Peyer's patch (tissue), 4 donors: Measurements from ENCODE around the gene HK3. TPM values are rescaled to one million over a fixed set of nuclear protein-coding genes. Genes with fewer than 3 reads are reported as not detected.

ENCODE experiments used
- DNase-seq, 3 donors: peaks; one replicate each; pipeline ENCODE4 v3.0.0-alpha.2; 2017 to 2019
- H3K27ac ChIP-seq, 4 donors: fragments of 200-600 bp; sonication (generic); one replicate each; pipeline ENCODE4 v1.5.1; 2016 to 2019
- H3K27me3 ChIP-seq, 2 donors: fragments of 200-600 bp; sonication (generic); one replicate each; pipeline ENCODE4 v1.5.1; 2019
- H3K36me3 ChIP-seq, 3 donors: fragments of 200-600 bp; sonication (generic); one replicate each; pipeline ENCODE4 v1.5.1; 2016 to 2019
- H3K4me1 ChIP-seq, 4 donors: fragments of 200-600 bp; sonication (generic); one replicate each; pipeline ENCODE4 v1.5.1; 2016 to 2019
- H3K4me3 ChIP-seq, 4 donors: fragments of 200-600 bp; sonication (generic); 1 replicate in 3 of 4; 2 replicates in 1 of 4; pipeline ENCODE4 v1.5.1; 2016 to 2019; ENCODE audit warnings: mild to moderate bottlenecking in 1 of 4
- H3K9me3 ChIP-seq, 4 donors: fragments of 200-600 bp; sonication (generic); one replicate each; pipeline ENCODE4 v1.5.1; 2016 to 2019; ENCODE audit warnings: mild to moderate bottlenecking in 1 of 4
- POLR2A ChIP-seq, 2 donors: fragments of 450-650 bp; IDR thresholded peaks; one replicate each; pipeline ENCODE4 v1.5.1; 2017; ENCODE audit warnings: antibody characterized with exemption in 2 of 2, mild to moderate bottlenecking in 2 of 2, moderate library complexity in 2 of 2
- total RNA-seq, 4 donors: library from RNA; depleted of rRNA; stranded (reverse); fragments of >200 nt; gene quantifications; one replicate each; pipeline ENCODE4 v1.1.0, GENCODE V29; 2016
- TF ChIP-seq, protein P1 (sequence below), 6 experiments: fragments of 450-650 bp in 4 of 6; fragments of 200-600 bp in 2 of 6; sonication (generic) in 1 of 6; IDR thresholded peaks; one replicate each; pipeline ENCODE4 v1.5.1; 2017 to 2019; ENCODE audit warnings: antibody characterized with exemption in 6 of 6, mild to moderate bottlenecking in 3 of 6, moderate library complexity in 1 of 6

HK3 gene
- total RNA-seq, 4 donors from 2014 or later = 1.6 to 7.4 (median 3.6) TPM

DNA sequence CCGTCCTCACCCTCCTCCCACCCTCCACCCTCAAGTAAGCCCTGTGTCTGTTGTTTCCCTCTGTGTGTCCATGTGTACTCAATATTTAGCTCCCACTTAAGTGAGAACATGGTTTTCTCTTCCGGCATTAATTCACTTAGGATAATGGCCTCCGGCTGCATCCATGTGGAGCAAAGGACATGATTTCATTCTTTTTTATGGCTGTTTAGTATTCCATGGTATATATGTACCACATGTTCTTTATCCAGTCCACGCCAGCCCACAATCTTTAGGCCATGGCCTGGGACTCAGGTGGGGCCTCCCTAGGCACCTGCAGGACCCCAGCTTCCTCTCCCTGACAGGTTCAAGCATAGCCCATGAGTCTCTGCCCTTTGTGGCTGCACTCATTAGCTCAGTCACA lies 65.9 kb downstream of the HK3 start:
- Histone ChIP-seq H3K4me1 (no peaks in the 10 kb centered on the region), H3K27ac (no peak overlapping the region), H3K36me3 (no peaks in the 10 kb centered on the region), H3K4me3 (no peak overlapping the region), H3K27me3 (no peaks in the 10 kb centered on the region), H3K9me3 (no peaks in the 10 kb centered on the region)
- DNase-seq = no peak
- TF ChIP-seq POLR2A (IDR thresholded peaks at IDR 0.05) = no peak
- TF ChIP-seq, protein P1, sequence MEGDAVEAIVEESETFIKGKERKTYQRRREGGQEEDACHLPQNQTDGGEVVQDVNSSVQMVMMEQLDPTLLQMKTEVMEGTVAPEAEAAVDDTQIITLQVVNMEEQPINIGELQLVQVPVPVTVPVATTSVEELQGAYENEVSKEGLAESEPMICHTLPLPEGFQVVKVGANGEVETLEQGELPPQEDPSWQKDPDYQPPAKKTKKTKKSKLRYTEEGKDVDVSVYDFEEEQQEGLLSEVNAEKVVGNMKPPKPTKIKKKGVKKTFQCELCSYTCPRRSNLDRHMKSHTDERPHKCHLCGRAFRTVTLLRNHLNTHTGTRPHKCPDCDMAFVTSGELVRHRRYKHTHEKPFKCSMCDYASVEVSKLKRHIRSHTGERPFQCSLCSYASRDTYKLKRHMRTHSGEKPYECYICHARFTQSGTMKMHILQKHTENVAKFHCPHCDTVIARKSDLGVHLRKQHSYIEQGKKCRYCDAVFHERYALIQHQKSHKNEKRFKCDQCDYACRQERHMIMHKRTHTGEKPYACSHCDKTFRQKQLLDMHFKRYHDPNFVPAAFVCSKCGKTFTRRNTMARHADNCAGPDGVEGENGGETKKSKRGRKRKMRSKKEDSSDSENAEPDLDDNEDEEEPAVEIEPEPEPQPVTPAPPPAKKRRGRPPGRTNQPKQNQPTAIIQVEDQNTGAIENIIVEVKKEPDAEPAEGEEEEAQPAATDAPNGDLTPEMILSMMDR (IDR thresholded peaks at IDR 0.05) = no peak

DNA sequence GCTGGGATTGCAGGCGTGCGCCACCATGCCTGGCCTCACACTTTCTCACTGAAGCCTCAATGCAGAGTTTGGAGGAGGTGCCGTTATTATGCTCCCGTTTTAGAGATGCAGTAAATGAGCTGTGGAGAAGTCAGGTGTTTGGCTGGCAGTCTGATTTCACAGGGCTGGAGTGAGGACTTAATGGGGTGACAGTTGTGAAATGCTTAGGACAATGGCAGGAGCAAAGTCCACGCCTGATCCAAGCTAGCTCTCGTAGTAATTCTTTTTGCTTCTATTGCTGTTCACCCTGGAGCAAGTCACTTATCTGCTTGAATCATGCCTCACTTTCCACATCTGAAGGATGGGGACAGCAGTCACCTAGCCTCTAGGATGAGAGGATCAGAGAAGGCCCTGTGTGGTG lies 67.0 kb downstream of the HK3 start:
- Histone ChIP-seq H3K9me3 (no peaks in the 10 kb centered on the region), H3K36me3 (no peaks in the 10 kb centered on the region), H3K4me3 (no peak overlapping the region), H3K27me3 (no peaks in the 10 kb centered on the region), H3K27ac (no peak overlapping the region), H3K4me1 (no peaks in the 10 kb centered on the region)
- no peak for DNase-seq
- no peak for TF ChIP-seq POLR2A (IDR thresholded peaks at IDR 0.05)
- TF ChIP-seq, protein P1 (IDR thresholded peaks at IDR 0.05) = no peak

DNA sequence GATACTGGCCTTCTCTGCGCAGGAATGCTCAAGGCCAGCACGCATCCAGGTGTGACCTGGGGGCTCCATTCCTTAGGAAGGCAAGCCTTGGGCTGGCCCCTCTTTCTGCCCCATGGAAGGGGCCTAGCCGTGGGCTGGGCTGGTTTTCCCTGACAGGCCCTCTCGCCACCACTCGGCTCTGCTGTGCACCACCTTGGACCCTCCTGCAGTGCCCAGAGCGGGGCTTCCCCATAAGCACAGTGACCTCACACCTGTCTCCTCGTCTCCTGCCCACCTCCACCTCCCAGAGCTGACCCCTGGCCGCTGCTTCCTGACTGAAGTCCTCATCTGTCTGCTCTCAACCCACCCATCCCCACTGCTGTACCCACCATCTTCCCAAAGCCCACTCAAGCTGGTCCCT lies 67.7 kb downstream of the HK3 start:
- Histone ChIP-seq H3K4me3 (no peak overlapping the region), H3K27me3 (no peaks in the 10 kb centered on the region), H3K27ac (no peak overlapping the region), H3K9me3 (no peaks in the 10 kb centered on the region), H3K36me3 (no peaks in the 10 kb centered on the region), H3K4me1 (no peaks in the 10 kb centered on the region)
- TF ChIP-seq, protein P1 (IDR thresholded peaks at IDR 0.05) = no peak
- TF ChIP-seq POLR2A (IDR thresholded peaks at IDR 0.05) = no peak
- DNase-seq = no peak

DNA sequence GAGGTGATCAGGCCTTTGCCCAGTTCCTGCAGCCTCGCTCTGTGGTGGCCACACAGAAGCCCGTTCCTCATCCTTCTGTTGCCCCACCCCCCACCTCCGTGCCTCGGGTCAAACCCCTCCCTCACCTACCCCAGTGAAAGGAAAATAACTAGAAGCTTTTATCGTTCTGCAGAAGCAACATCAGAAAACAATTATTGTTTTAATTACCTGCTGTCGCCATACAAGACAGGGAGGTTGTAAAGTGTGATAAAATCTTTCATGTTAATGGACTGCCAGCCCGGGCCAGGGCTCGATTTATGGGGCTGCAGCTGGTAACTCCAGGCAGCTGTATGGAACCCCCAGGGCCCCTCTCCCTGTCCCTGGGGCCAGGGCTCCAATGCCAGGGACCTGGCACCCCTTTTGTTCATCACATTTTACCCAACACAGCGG lies 68.1 kb downstream of the HK3 start:
- no peak for TF ChIP-seq POLR2A (IDR thresholded peaks at IDR 0.05)
- TF ChIP-seq, protein P1 (IDR thresholded peaks at IDR 0.05) = no peak
- no peak overlapping the region for H3K4me3 ChIP-seq
- H3K9me3 ChIP-seq = no peaks in the 10 kb centered on the region
- DNase-seq = no peak
- H3K27ac ChIP-seq = no peak overlapping the region
- no peaks in the 10 kb centered on the region for H3K36me3 ChIP-seq
- H3K27me3 ChIP-seq = no peaks in the 10 kb centered on the region
- H3K4me1 ChIP-seq = no peaks in the 10 kb centered on the region

Other genes with a start within 250 kb of the HK3 start
- gene UNC5A, start 88.8 kb downstream of the HK3 start, total RNA-seq = under 1 TPM in 1 of 4 donors, not detected in 3; 0.18 TPM
- gene UIMC1, start 107.4 kb upstream of the HK3 start, total RNA-seq = 100 to 1,000 TPM in 1 of 4 donors, 10 to 100 TPM in 3; 22.4 to 111 (median 41.3) TPM
- 10 to 100 TPM; 15.9 to 27.3 (median 20.0) TPM for gene ZNF346, start 123.3 kb upstream of the HK3 start, total RNA-seq
- gene FGFR4, start 187.6 kb upstream of the HK3 start, total RNA-seq = 100 to 1,000 TPM in 1 of 4 donors, 10 to 100 TPM in 3; 43.0 to 264 (median 72.3) TPM
- 100 to 1,000 TPM in 1 of 4 donors, 10 to 100 TPM in 3; 46.4 to 112 (median 50.1) TPM for gene NSD1, start 234.4 kb upstream of the HK3 start, total RNA-seq